Astrocyte (in vitro differentiated cells and primary cell): ENCODE results near the gene TBC1D10B. TPM values are rescaled to one million over a fixed set of nuclear protein-coding genes. Genes with fewer than 3 reads are reported as not detected.

Source experiments
- DNase-seq: peaks from one replicate; pipeline ENCODE4 v3.0.0-alpha.2; 2010; ENCODE audit warnings: low read depth
- FAIRE-seq: peaks from 2 replicates; lab custom pipeline; 2011; peaks lifted over from hg19 to GRCh38; lab: Jason Lieb, UNC
- H2AFZ ChIP-seq: 2 replicates; pipeline ENCODE4 v1.6.0; 2012; ENCODE audit warnings: low read depth, low read length, inconsistent platforms
- H3K27ac ChIP-seq: 2 replicates; pipeline ENCODE4 v1.5.1; 2011; ENCODE audit warnings: low read depth, low read length, inconsistent platforms
- H3K27me3 ChIP-seq: 2 replicates; pipeline ENCODE4 v1.6.0; 2011; ENCODE audit warnings: low read length, inconsistent platforms; ENCODE audit not compliant: insufficient read depth
- H3K36me3 ChIP-seq: 2 replicates; pipeline ENCODE4 v1.5.1; 2011; ENCODE audit warnings: low read length, inconsistent platforms; ENCODE audit not compliant: insufficient read depth
- H3K4me1 ChIP-seq: 2 replicates; pipeline ENCODE4 v1.5.1; 2011; ENCODE audit warnings: low read length, inconsistent platforms; ENCODE audit not compliant: insufficient read depth
- H3K4me2 ChIP-seq: 2 replicates; pipeline ENCODE4 v1.6.0; 2012; ENCODE audit warnings: low read length, inconsistent platforms
- H3K4me3 ChIP-seq: 2 replicates; pipeline ENCODE4 v1.5.1; 2011; ENCODE audit warnings: low read depth, mild to moderate bottlenecking, low read length, inconsistent platforms; ENCODE audit not compliant: insufficient read depth
- H3K79me2 ChIP-seq: 2 replicates; pipeline ENCODE4 v1.6.0; 2012; ENCODE audit warnings: mild to moderate bottlenecking, low read length, inconsistent platforms; ENCODE audit not compliant: insufficient read depth
- H3K9ac ChIP-seq: 2 replicates; pipeline ENCODE4 v1.6.0; 2012; ENCODE audit warnings: mild to moderate bottlenecking, low read length, inconsistent platforms
- H3K9me3 ChIP-seq: 2 replicates; pipeline ENCODE4 v1.5.1; 2012; ENCODE audit warnings: low read depth, mild to moderate bottlenecking, low read length, inconsistent platforms; ENCODE audit not compliant: insufficient read depth
- H4K20me1 ChIP-seq: 2 replicates; pipeline ENCODE4 v1.6.0; 2012; ENCODE audit warnings: low read length, inconsistent platforms; ENCODE audit not compliant: insufficient read depth
- H3K27ac Mint-ChIP-seq: one replicate; pipeline ENCODE4 v1.8.0; 2021; ENCODE audit warnings: mild to moderate bottlenecking, mixed read lengths; ENCODE audit not compliant: unreplicated experiment
- H3K27me3 Mint-ChIP-seq: one replicate; pipeline ENCODE4 v1.8.0; 2021; ENCODE audit warnings: low read depth, mixed read lengths; ENCODE audit not compliant: unreplicated experiment
- H3K36me3 Mint-ChIP-seq: one replicate; pipeline ENCODE4 v1.8.0; 2021; ENCODE audit warnings: low read depth, mixed read lengths; ENCODE audit not compliant: unreplicated experiment
- H3K4me1 Mint-ChIP-seq: one replicate; pipeline ENCODE4 v1.8.0; 2021; ENCODE audit warnings: low read depth, mixed read lengths; ENCODE audit not compliant: unreplicated experiment
- H3K4me3 Mint-ChIP-seq: one replicate; pipeline ENCODE4 v1.8.0; 2021; ENCODE audit warnings: mild to moderate bottlenecking, moderate library complexity, mixed read lengths; ENCODE audit not compliant: unreplicated experiment
- H3K9me3 Mint-ChIP-seq: one replicate; pipeline ENCODE4 v1.8.0; 2021; ENCODE audit warnings: mild to moderate bottlenecking, mixed read lengths; ENCODE audit not compliant: unreplicated experiment
- EZH2 ChIP-seq: IDR thresholded peaks from 2 replicates; pipeline ENCODE4 v1.6.1; 2012; ENCODE audit warnings: mild to moderate bottlenecking, low read length, inconsistent platforms; ENCODE audit not compliant: insufficient read depth
- total RNA-seq: library from RNA; stranded (reverse); gene quantifications from 2 replicates; pipeline ENCODE4 v1.2.1, GENCODE V29; 2021
- TF ChIP-seq, protein P1 (sequence below): IDR thresholded peaks from 2 replicates; pipeline ENCODE4 v1.5.1; 2011; ENCODE audit warnings: low read depth, mild to moderate bottlenecking, inconsistent platforms, low read length, moderate library complexity; ENCODE audit not compliant: insufficient read depth

Gene TBC1D10B
- total RNA-seq, 1 donor from 2014 or later, result 50.8 TPM

GRCh38 chr16:30379158-30379783 lies 9.0 kb upstream of the TBC1D10B start:
- Mint-ChIP-seq H3K36me3 (peaks cover 2% of the 10 kb centered on the region), H3K27me3 (no peaks in the 10 kb centered on the region), H3K4me1 (peaks cover 6% of the 10 kb centered on the region), H3K4me3 (peak overlapping the region; percentile 93), H3K27ac (peak overlapping the region; percentile 64), H3K9me3 (no peaks in the 10 kb centered on the region)
- H3K9ac ChIP-seq, result peak overlapping the region; percentile 88
- peaks cover 8% of the 10 kb centered on the region for H4K20me1 ChIP-seq
- no peak for TF ChIP-seq EZH2
- TF ChIP-seq, protein P1, sequence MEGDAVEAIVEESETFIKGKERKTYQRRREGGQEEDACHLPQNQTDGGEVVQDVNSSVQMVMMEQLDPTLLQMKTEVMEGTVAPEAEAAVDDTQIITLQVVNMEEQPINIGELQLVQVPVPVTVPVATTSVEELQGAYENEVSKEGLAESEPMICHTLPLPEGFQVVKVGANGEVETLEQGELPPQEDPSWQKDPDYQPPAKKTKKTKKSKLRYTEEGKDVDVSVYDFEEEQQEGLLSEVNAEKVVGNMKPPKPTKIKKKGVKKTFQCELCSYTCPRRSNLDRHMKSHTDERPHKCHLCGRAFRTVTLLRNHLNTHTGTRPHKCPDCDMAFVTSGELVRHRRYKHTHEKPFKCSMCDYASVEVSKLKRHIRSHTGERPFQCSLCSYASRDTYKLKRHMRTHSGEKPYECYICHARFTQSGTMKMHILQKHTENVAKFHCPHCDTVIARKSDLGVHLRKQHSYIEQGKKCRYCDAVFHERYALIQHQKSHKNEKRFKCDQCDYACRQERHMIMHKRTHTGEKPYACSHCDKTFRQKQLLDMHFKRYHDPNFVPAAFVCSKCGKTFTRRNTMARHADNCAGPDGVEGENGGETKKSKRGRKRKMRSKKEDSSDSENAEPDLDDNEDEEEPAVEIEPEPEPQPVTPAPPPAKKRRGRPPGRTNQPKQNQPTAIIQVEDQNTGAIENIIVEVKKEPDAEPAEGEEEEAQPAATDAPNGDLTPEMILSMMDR, result no peak
- peaks cover 15% of the 10 kb centered on the region for H3K4me1 ChIP-seq
- peak overlapping the region; percentile 83 for H3K4me3 ChIP-seq
- H3K36me3 ChIP-seq, result no peaks in the 10 kb centered on the region
- no peak for FAIRE-seq
- H3K4me2 ChIP-seq, result peak overlapping the region; percentile 100
- DNase-seq, result no peak
- H3K9me3 ChIP-seq, result no peaks in the 10 kb centered on the region
- H3K27ac ChIP-seq, result no peak overlapping the region
- H2AFZ ChIP-seq, result peak overlapping the region; percentile 96
- no peaks in the 10 kb centered on the region for H3K27me3 ChIP-seq
- H3K79me2 ChIP-seq, result peaks cover 6% of the 10 kb centered on the region

- DNase-seq (peak; percentile 90), FAIRE-seq (no peak)
- TF ChIP-seq EZH2, result no peak
- TF ChIP-seq, protein P1, result no peak
- H3K9ac ChIP-seq, result peak overlapping the region; percentile 88
- peak overlapping the region; percentile 92 for H3K27ac ChIP-seq
- peak overlapping the region; percentile 96 for H2AFZ ChIP-seq
- peaks cover 15% of the 10 kb centered on the region for H3K4me1 ChIP-seq
- Mint-ChIP-seq H3K36me3 (peaks cover 2% of the 10 kb centered on the region), H3K27me3 (no peaks in the 10 kb centered on the region), H3K4me1 (peaks cover 6% of the 10 kb centered on the region), H3K9me3 (no peaks in the 10 kb centered on the region), H3K27ac (peak overlapping the region; percentile 94), H3K4me3 (peak overlapping the region; percentile 93)
- H4K20me1 ChIP-seq, result peaks cover 8% of the 10 kb centered on the region
- H3K4me3 ChIP-seq, result peak overlapping the region; percentile 83
- peak overlapping the region; percentile 100 for H3K4me2 ChIP-seq
- H3K36me3 ChIP-seq, result no peaks in the 10 kb centered on the region
- no peaks in the 10 kb centered on the region for H3K9me3 ChIP-seq
- H3K27me3 ChIP-seq, result no peaks in the 10 kb centered on the region
- H3K79me2 ChIP-seq, result peaks cover 6% of the 10 kb centered on the region
Observed at GRCh38 chr16:30378236-30379157, 8.2 kb upstream of the TBC1D10B start.
